Stomach (tissue), 9 donors: ENCODE data around the gene CACNA2D2. TPM values are rescaled to one million over a fixed set of nuclear protein-coding genes. Genes with fewer than 3 reads are reported as not detected.

Source experiments
- DNase-seq, 2 donors: peaks; one replicate each; pipeline versions ENCODE4 v3.0.0 to v3.0.0-alpha.2; 2013 to 2019
- H3K27ac ChIP-seq, 5 donors: fragments of 200-600 bp in 4 of 5; sonication (generic) in 4 of 5; one replicate each; pipeline ENCODE4 v1.5.1; 2013 to 2019; ENCODE audit warnings: mild to moderate bottlenecking in 1 of 5, moderate library complexity in 1 of 5
- H3K27me3 ChIP-seq, 3 donors: fragments of 200-600 bp; sonication (generic); one replicate each; pipeline ENCODE4 v1.5.1; 2017 to 2019; ENCODE audit warnings: mixed run types in 1 of 3
- H3K36me3 ChIP-seq, 4 donors: fragments of 200-600 bp; sonication (generic); 1 replicate in 3 of 4; 2 replicates in 1 of 4; pipeline ENCODE4 v1.5.1; 2016 to 2019
- H3K4me1 ChIP-seq, 4 donors: fragments of 200-600 bp; sonication (generic); one replicate each; pipeline ENCODE4 v1.5.1; 2016 to 2019
- H3K4me3 ChIP-seq, 4 donors: fragments of 200-600 bp; sonication (generic) in 3 of 4; one replicate each; pipeline ENCODE4 v1.5.1; 2016 to 2019; ENCODE audit warnings: mild to moderate bottlenecking in 1 of 4
- H3K9me3 ChIP-seq, 4 donors: fragments of 200-600 bp; sonication (generic); one replicate each; pipeline ENCODE4 v1.5.1; 2016 to 2019
- CTCF ChIP-seq, 7 experiments: fragments of 450-650 bp in 4 of 7; fragments of 200-600 bp in 3 of 7; sonication (generic) in 3 of 7; IDR thresholded peaks; one replicate each; pipeline ENCODE4 v1.5.1; 2016 to 2019; ENCODE audit warnings: antibody characterized with exemption in 7 of 7, control low read depth in 2 of 7, mild to moderate bottlenecking in 1 of 7
- EP300 ChIP-seq: sonication (generic); formaldehyde crosslinking; IDR thresholded peaks from one replicate; pipeline ENCODE4 v1.6.1; 2017; ENCODE audit warnings: antibody characterized with exemption
- POLR2A ChIP-seq, 4 donors: fragments of 450-650 bp; IDR thresholded peaks; one replicate each; pipeline ENCODE4 v1.6.1; 2016; ENCODE audit warnings: antibody characterized with exemption in 4 of 4, control low read depth in 2 of 4, mild to moderate bottlenecking in 1 of 4, moderate library complexity in 1 of 4
- POLR2AphosphoS5 ChIP-seq, 3 donors: sonication (generic); formaldehyde crosslinking; IDR thresholded peaks; one replicate each; pipeline ENCODE4 v1.6.1; 2016; ENCODE audit warnings: antibody characterized with exemption in 3 of 3
- WGBS, 5 donors: extraction: QIAGEN DNeasy Blood & Tissue Kit in 3 of 5; methylation state at CpG; one replicate each; pipeline versions ENCODE4 v1.1.5 to v1.1.7; 2013 to 2018; 5-methylcytosine and 5-hydroxymethylcytosine counted together
- intact Hi-C: fragments of 100-400 bp; cut with DNase I; formaldehyde crosslinking; loops from one replicate; pipeline ENCODE4 v1.15.1; 2023; ENCODE audit warnings: low total_unique reads
- polyA plus RNA-seq, 3 donors: library from polyadenylated mRNA; stranded (reverse); fragments of 200-250 nt; gene quantifications; one replicate each; pipeline ENCODE4 v1.2.3, GENCODE V29; 2013
- total RNA-seq, 5 donors: library from RNA; depleted of rRNA; stranded (reverse); fragments of >200 nt; gene quantifications; one replicate each; pipeline versions ENCODE4 v1.1.0 to v1.2.3, GENCODE V29; 2014 to 2016
- donor health status: healthy with polysubstance abuse.
- donor health status: Bipolar disorder and iron deficiency.
- donor health status: healthy.

Gene CACNA2D2
- total and polyA plus RNA-seq, 8 donors = 0.92 to 45.8 (median 1.9) TPM

- Histone ChIP-seq H3K9me3 (no peaks in the 10 kb centered on the region), H3K4me1 (peaks cover 0 to 11% (median 5%) of the 10 kb centered on the region in 4 donors), H3K27me3 (no peaks in the 10 kb centered on the region), H3K27ac (no peak overlapping the region), H3K36me3 (no peaks in the 10 kb centered on the region), H3K4me3 (no peak overlapping the region)
- intact Hi-C loops = no loop called here
- DNase-seq = no peak
- TF ChIP-seq POLR2A (IDR thresholded peaks at IDR 0.05) (no peak), EP300 (no peak), CTCF (IDR thresholded peaks at IDR 0.05) (no peak), POLR2AphosphoS5 (IDR thresholded peaks at IDR 0.05) (no peak)
- 93 to 97% (median 94%) methylated on average over 2 of the region's 2 CpGs for WGBS, 5 donors
These were observed 24.7 kb downstream of the CACNA2D2 start for GRCh38 chr3:50478671-50479260.

DNA sequence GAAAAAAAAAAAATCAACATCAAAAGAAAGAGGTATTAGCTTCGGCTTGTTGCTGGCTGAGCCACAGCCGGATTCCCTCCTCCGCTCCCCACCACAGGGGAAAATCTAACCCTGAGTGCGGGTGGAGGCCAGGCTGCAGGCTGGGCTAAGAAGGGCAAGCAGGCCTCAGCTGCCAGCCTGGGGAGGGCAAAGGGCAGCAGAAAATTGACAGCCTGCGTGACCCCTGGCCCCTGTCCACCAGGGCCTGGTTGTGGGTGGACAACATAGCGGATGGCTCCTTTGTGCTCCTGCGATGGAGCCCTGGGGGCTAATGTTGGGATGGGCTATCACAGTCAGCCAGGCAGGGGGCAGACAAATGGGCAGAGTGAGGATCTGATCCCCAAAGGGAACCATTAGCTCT is 25.4 kb downstream of the CACNA2D2 start:
- Histone ChIP-seq H3K36me3 (no peaks in the 10 kb centered on the region), H3K9me3 (no peaks in the 10 kb centered on the region), H3K27me3 (no peaks in the 10 kb centered on the region), H3K4me1 (peaks cover 0 to 11% (median 5%) of the 10 kb centered on the region in 4 donors), H3K27ac (no peak overlapping the region), H3K4me3 (no peak overlapping the region)
- no peak for TF ChIP-seq POLR2AphosphoS5 (IDR thresholded peaks at IDR 0.05)
- TF ChIP-seq CTCF (IDR thresholded peaks at IDR 0.05) = no peak
- no peak for TF ChIP-seq EP300
- WGBS, 5 donors = 86 to 93% (median 88%) methylated on average over 7 of the region's 7 CpGs
- no peak for DNase-seq
- intact Hi-C loops = no loop called here

DNA sequence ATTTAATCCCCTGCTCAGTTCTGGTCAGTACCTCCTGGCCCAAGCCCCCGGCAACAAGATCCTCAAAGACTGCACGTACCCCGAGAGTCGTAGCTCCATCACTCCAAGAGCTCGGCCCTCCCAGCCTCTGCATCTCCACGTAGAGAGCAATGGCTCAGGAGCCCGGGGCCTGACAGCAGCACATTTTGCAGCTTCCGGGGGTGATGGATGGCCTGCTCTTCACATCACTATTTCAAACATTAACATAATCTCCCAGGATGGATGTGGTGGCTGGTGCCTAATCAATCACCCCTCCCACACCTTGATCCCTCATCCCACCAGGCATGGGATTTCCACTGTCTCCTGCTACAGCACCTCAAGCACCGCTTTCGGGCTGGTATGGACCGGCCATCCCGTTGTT is 28.1 kb downstream of the CACNA2D2 start:
- TF ChIP-seq POLR2A (IDR thresholded peaks at IDR 0.05) = no peak
- no peak for TF ChIP-seq CTCF (IDR thresholded peaks at IDR 0.05)
- no peak for TF ChIP-seq POLR2AphosphoS5 (IDR thresholded peaks at IDR 0.05)
- TF ChIP-seq EP300 = no peak
- no peak for DNase-seq
- Histone ChIP-seq H3K9me3 (no peaks in the 10 kb centered on the region), H3K27me3 (no peaks in the 10 kb centered on the region), H3K36me3 (no peaks in the 10 kb centered on the region), H3K4me1 (no peaks in the 10 kb centered on the region), H3K27ac (no peak overlapping the region), H3K4me3 (no peak overlapping the region)
- 88 to 94% (median 92%) methylated on average over 12 of the region's 12 CpGs for WGBS, 5 donors
- intact Hi-C loops = no loop called here

- Histone ChIP-seq H3K9me3 (no peaks in the 10 kb centered on the region), H3K4me3 (no peak overlapping the region), H3K36me3 (no peaks in the 10 kb centered on the region), H3K27me3 (no peaks in the 10 kb centered on the region), H3K27ac (peak overlapping the region in 1 of 5 donors; percentile 4), H3K4me1 (no peaks in the 10 kb centered on the region)
- intact Hi-C loops = no loop called here
- peak in 1 of 2 donors; percentile 34 for DNase-seq
- TF ChIP-seq EP300 (no peak), POLR2AphosphoS5 (IDR thresholded peaks at IDR 0.05) (no peak), CTCF (IDR thresholded peaks at IDR 0.05) (no peak), POLR2A (IDR thresholded peaks at IDR 0.05) (no peak)
- 52 to 70% (median 68%) methylated on average over 6 of the region's 6 CpGs for WGBS, 5 donors
These were observed 28.7 kb downstream of the CACNA2D2 start for GRCh38 chr3:50474717-50475116.
